SJSA1 (cell line): ENCODE measurements around the gene NMT2. TPM values are rescaled to one million over a fixed set of nuclear protein-coding genes. Genes with fewer than 3 reads are reported as not detected.

Source experiments
- DNase-seq, 2 experiments: peaks; one replicate each; pipeline ENCODE4 v3.0.0-alpha.2; 2015 to 2020; ENCODE audit warnings: low spot score in 2 of 2, low read depth in 1 of 2
- H3K27ac ChIP-seq: fragments of 250-450 bp; sonication (Bioruptor Pico); 2 replicates; pipeline ENCODE4 v1.5.1; 2020; ENCODE audit warnings: mild to moderate bottlenecking, moderate library complexity
- H3K27me3 ChIP-seq: fragments of 250-450 bp; sonication (Bioruptor Pico); replicated peaks from 2 replicates; pipeline ENCODE4 v1.5.1; 2020; ENCODE audit warnings: mild to moderate bottlenecking, moderate library complexity
- H3K36me3 ChIP-seq: fragments of 250-450 bp; sonication (Bioruptor Pico); 2 replicates; pipeline ENCODE4 v1.5.1; 2020; ENCODE audit warnings: mild to moderate bottlenecking
- H3K4me1 ChIP-seq: fragments of 250-450 bp; sonication (Bioruptor Pico); replicated peaks from 2 replicates; pipeline ENCODE4 v1.6.1; 2021; ENCODE audit warnings: mild to moderate bottlenecking
- H3K4me3 ChIP-seq: fragments of 250-450 bp; sonication (Bioruptor Pico); 2 replicates; pipeline ENCODE4 v1.5.1; 2020; ENCODE audit warnings: mild to moderate bottlenecking
- H3K9me3 ChIP-seq: fragments of 250-450 bp; sonication (Bioruptor Pico); replicated peaks from 2 replicates; pipeline ENCODE4 v1.5.1; 2020; ENCODE audit warnings: mild to moderate bottlenecking
- total RNA-seq: library from RNA; depleted of rRNA; stranded (reverse); fragments of >200 nt; shearing (Covaris generic); gene quantifications from 2 replicates; pipeline ENCODE4 v1.2.3, GENCODE V29; 2014; rRNA removed

The NMT2 gene
- total RNA-seq, 1 experiment from 2014 or later, result 80.6 TPM

GRCh38 chr10:15083674-15084501, 84.6 kb downstream of the NMT2 start:
- Histone ChIP-seq H3K27ac (peak overlapping the region; percentile 66), H3K4me3 (peak overlapping the region; percentile 36), H3K27me3 (no peaks in the 10 kb centered on the region), H3K4me1 (peaks cover 19% of the 10 kb centered on the region), H3K36me3 (no peaks in the 10 kb centered on the region), H3K9me3 (no peaks in the 10 kb centered on the region)
- DNase-seq, result no peak

- Histone ChIP-seq H3K9me3 (0 out of 2 replicates have a peak, but pooled peaks cover 3% of the 10 kb centered on the region), H3K4me1 (no peaks in the 10 kb centered on the region), H3K4me3 (no peak overlapping the region), H3K36me3 (no peaks in the 10 kb centered on the region), H3K27me3 (no peaks in the 10 kb centered on the region), H3K27ac (no peak overlapping the region)
- DNase-seq, result no peak
Measured at GRCh38 chr10:15075421-15075820, 93.1 kb downstream of the NMT2 start.

DNA sequence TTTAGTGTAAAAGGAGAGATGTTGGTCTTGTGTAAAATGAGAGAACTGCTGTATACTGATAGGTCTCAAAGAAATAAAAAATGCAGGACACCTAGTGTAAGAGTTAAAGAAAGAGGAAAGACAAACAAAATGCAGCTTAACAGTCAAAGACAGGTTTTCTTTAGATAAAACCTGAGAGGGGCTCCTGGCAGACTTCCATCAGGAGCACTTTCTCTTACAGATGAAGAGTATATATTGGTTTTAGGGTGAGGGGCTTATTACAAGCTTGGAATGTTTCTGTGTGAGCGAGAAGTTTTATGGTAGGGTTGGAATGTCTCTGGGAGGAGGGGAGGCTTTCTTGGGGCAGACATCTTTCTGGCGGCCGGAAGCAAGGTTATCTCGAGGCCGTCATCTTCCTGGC, 96.1 kb downstream of the NMT2 start:
- 0 out of 2 replicates have a peak, but pooled peaks cover 3% of the 10 kb centered on the region for H3K9me3 ChIP-seq
- no peak overlapping the region for H3K4me3 ChIP-seq
- H3K4me1 ChIP-seq, result no peaks in the 10 kb centered on the region
- no peaks in the 10 kb centered on the region for H3K27me3 ChIP-seq
- H3K27ac ChIP-seq, result no peak overlapping the region
- DNase-seq, result no peak
- H3K36me3 ChIP-seq, result no peaks in the 10 kb centered on the region

GRCh38 chr10:15069230-15069629, 99.3 kb downstream of the NMT2 start:
- Histone ChIP-seq H3K27me3 (no peaks in the 10 kb centered on the region), H3K36me3 (no peaks in the 10 kb centered on the region), H3K27ac (no peak overlapping the region), H3K4me3 (no peak overlapping the region), H3K4me1 (no peaks in the 10 kb centered on the region), H3K9me3 (peaks cover 6% of the 10 kb centered on the region; the same call in 1 of the 2 replicates)
- DNase-seq, result no peak

DNA sequence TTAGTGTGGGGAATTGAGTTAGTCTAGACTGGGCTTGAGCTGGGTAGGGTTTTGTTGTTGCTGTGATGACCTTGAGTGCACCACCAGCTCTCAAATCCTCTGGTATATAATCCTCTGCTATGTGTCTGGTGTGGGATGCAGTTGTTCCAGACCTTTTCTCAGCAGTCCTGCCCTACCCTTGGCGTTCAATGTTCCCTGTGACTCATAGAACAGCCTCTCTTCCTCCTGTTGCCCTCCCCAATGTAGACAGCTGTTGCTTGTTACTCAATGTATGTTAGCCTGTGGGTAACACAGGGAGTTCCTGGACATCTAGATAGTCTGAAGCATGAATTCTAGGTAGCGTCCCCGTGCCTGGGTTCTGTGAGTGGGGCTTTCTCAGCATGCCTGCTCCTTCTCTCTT, 99.7 kb downstream of the NMT2 start:
- Histone ChIP-seq H3K36me3 (no peaks in the 10 kb centered on the region), H3K9me3 (peaks cover 6% of the 10 kb centered on the region; the same call in 1 of the 2 replicates), H3K4me3 (no peak overlapping the region), H3K27me3 (no peaks in the 10 kb centered on the region), H3K4me1 (no peaks in the 10 kb centered on the region), H3K27ac (no peak overlapping the region)
- DNase-seq, result no peak

DNA sequence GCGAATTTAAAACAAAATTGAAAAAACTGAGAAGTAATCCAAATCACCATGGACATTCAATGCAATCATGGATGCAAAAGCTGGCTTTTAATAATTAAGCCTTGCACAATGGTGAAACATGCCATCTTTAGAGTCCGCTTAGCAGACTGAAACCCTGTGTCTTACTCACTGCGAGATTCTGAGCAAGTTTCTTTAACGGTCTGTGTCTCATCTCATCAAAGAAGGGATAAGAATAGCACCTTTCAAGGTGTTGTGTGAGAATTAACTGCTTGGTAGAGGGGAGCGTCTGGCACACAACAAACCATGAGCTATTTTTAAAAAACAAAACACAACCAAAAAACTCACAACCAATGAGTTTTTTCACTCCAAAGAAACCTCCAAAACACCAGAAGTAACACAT, 101.3 kb downstream of the NMT2 start:
- H3K27me3 ChIP-seq, result no peaks in the 10 kb centered on the region
- DNase-seq, result no peak

DNA sequence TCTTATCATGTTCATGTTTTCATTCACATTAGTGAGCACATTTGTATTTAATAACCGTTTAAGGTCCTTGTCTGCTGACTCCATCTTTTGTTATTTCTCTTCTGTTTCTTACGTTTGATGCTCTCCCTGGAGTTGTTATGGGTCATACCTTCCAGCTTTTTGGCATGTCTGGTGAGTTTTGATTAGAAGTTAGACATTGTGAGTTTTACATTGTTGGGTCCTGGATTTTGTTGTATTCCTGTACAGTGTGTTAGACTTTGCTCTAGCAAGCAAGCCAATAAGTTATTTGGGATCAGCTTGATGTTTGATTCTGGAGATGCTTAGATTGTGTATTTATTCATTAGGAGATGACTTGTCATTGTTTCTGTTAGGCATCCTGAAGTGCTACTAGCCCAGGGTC, 107.9 kb downstream of the NMT2 start:
- Histone ChIP-seq H3K4me3 (no peak overlapping the region), H3K36me3 (no peaks in the 10 kb centered on the region), H3K9me3 (no peaks in the 10 kb centered on the region; the same call in 1 of the 2 replicates), H3K4me1 (0 out of 2 replicates have a peak, but pooled peaks cover 3% of the 10 kb centered on the region), H3K27ac (no peak overlapping the region), H3K27me3 (no peaks in the 10 kb centered on the region)
- DNase-seq, result no peak

More for the DNA sequence above, 101.3 kb downstream of the NMT2 start:
- H3K4me1 ChIP-seq, result no peaks in the 10 kb centered on the region
- H3K4me3 ChIP-seq, result no peak overlapping the region
- H3K36me3 ChIP-seq, result no peaks in the 10 kb centered on the region
- H3K9me3 ChIP-seq, result peaks cover 6% of the 10 kb centered on the region; the same call in 1 of the 2 replicates
- no peak overlapping the region for H3K27ac ChIP-seq

- H3K9me3 ChIP-seq, result no peaks in the 10 kb centered on the region
- no peak overlapping the region for H3K4me3 ChIP-seq
- DNase-seq, result no peak
- H3K4me1 ChIP-seq, result 0 out of 2 replicates have a peak, but pooled peaks cover 3% of the 10 kb centered on the region
- no peaks in the 10 kb centered on the region for H3K36me3 ChIP-seq
- H3K27ac ChIP-seq, result no peak overlapping the region
- H3K27me3 ChIP-seq, result no peaks in the 10 kb centered on the region
Measured at GRCh38 chr10:15059914-15060313, 108.6 kb downstream of the NMT2 start.

GRCh38 chr10:15058689-15059088, 109.8 kb downstream of the NMT2 start:
- Histone ChIP-seq H3K9me3 (no peaks in the 10 kb centered on the region), H3K4me1 (0 out of 2 replicates have a peak, but pooled peaks cover 3% of the 10 kb centered on the region), H3K27me3 (no peaks in the 10 kb centered on the region), H3K27ac (no peak overlapping the region), H3K36me3 (no peaks in the 10 kb centered on the region), H3K4me3 (no peak overlapping the region)
- DNase-seq, result no peak

Other genes with a start within 250 kb of the NMT2 start
- gene DCLRE1C, start 214.6 kb downstream of the NMT2 start, total RNA-seq, result 15.9 and 17.2 TPM in 2 replicates
- gene MEIG1, start 209.3 kb downstream of the NMT2 start, total RNA-seq, result not detected in 2 replicates
- 1.4 and 2.1 TPM in 2 replicates for gene OLAH, start 124.8 kb downstream of the NMT2 start, total RNA-seq
- gene ACBD7, start 79.9 kb downstream of the NMT2 start, total RNA-seq, result 7.3 and 9.1 TPM in 2 replicates
- gene RPP38, start 71.3 kb downstream of the NMT2 start, total RNA-seq, result 2.8 and 13.9 TPM in 2 replicates
- gene FAM171A1, start 202.6 kb upstream of the NMT2 start, total RNA-seq, result 47.6 and 60.3 TPM in 2 replicates